ENCODE results near the gene PDXDC1. TPM values are rescaled to one million over a fixed set of nuclear protein-coding genes. Genes with fewer than 3 reads are reported as not detected.
"Not testable (repeated sequence)": the region's sequence is repeated elsewhere in the genome, so short reads cannot be mapped to it uniquely, and the experiment has no call there.

The PDXDC1 gene
- polyA plus RNA-seq, 2 of the 4 experiments (the other 2 are of a cell fraction): 71.4 to 73.9 TPM

DNA sequence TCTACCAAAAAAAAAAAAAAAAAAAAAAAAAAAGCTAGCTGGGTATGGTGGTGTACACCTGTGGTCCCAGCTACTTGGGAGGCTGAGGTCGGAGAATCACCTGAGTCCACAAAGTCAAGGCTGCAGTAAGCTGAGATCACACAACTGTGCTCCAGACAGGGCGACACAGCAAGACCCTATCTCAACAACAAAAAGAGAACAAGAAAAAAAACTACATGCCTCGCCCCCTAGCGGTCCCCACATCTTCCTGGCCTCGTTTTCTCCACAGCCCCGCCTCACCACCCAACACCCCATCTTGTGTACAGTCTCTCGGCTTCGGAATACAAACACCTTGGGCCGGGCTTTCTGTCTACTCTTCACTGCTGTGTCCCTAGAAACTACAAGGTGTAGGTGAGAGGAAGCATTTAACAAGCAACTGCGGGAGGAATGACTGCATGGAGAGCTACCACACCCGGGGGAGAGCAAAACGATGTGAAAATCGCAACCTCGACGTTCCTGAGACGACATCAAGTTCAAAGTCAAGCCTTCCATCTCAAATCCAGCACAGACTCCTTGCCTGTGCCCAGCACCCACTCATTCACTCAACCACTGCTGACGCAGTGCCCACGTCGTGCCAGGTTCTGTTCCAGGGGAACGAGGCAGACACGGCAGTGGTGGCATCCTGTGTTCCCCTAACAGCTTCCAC, 72.0 kb downstream of the PDXDC1 start:
- no peak overlapping the region for H3K27ac ChIP-seq
- FAIRE-seq (no peak), ATAC-seq (peak; percentile 45 to 62; a peak in 3 of 6 replicates), DNase-seq (ENCODE audit: low read depth in 1 of 2, low spot score in 1 of 2) (peak in 1 of 2 experiments; percentile 32)
- TF ChIP-seq NFE2L2 (conservative IDR thresholded peaks at IDR 0.05; ENCODE audit: low read length) (no peak), MAFK (IDR thresholded peaks at IDR 0.05; ENCODE audit: partially characterized antibody) (peak; percentile 54)
- no peaks in the 10 kb centered on the region for H3K4me1 ChIP-seq
- ChIA-PET POLR2A (interaction anchor here (0.6 kb wide), 1 partner anchor 15 kb away, joined by 3 read pairs; no protein-coding TSS in a partner anchor), CTCF (no interaction called here)
- H3K4me3 ChIP-seq: no peak overlapping the region
- H3K9me3 ChIP-seq: no peaks in the 10 kb centered on the region
- H3K4me2 ChIP-seq: no peak overlapping the region
- 86% methylated on average over 21 of the region's 21 CpGs for WGBS (ENCODE audit: missing lambda C conversion rate)

DNA sequence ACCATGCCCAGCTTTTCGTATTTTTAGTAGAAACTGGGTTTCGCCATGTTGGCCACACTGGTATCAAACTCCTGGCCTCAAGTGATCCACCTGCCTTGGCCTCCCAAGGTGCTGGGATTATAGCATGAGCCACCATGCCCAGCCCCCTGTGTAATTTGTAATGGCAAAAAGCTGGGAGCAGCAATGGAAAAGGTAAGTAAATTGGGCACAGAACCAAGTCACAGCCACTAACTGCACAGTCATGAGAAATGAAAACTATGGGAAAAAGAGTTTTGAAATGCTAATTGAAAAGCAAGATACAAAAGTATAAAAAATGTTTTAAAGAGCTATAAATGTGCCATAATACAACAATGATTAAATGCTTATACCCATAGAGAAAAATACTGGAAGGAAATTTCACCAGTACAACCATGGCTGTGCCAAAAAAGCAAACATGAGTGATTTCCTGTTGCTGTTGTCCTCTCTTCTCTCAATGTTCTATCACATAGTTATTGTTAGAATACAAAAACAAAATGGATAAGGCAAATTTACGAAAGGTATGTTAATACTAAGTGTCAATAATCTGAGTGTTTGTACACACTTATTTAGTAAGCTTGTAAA, 74.9 kb downstream of the PDXDC1 start:
- Histone ChIP-seq H3K4me1 (no peaks in the 10 kb centered on the region), H3K4me2 (no peak overlapping the region), H3K9me3 (no peaks in the 10 kb centered on the region), H3K27ac (no peak overlapping the region), H3K4me3 (no peak overlapping the region)
- whole genome bisulfite sequencing (ENCODE audit: missing lambda C conversion rate): 94% methylated on average over 3 of the region's 3 CpGs
- FAIRE-seq: no peak
- DNase-seq (ENCODE audit: low read depth in 1 of 2, low spot score in 1 of 2): no peak
- no peak for TF ChIP-seq JUN (IDR thresholded peaks at IDR 0.05)
- TF ChIP-seq KDM5A (IDR thresholded peaks at IDR 0.05): no peak
- TF ChIP-seq ESRRA (IDR thresholded peaks at IDR 0.05; ENCODE audit: borderline replicate concordance, low read length): no peak
- TF ChIP-seq CBX8 (IDR thresholded peaks at IDR 0.05): no peak
- TF ChIP-seq MAFK (IDR thresholded peaks at IDR 0.05; ENCODE audit: partially characterized antibody): no peak
- no peak for TF ChIP-seq SMC3 (IDR thresholded peaks at IDR 0.05)
- TF ChIP-seq NPAS2 (CRISPR knock-in tag; IDR thresholded peaks at IDR 0.05; ENCODE audit: borderline replicate concordance): no peak
- TF ChIP-seq, protein P1, sequence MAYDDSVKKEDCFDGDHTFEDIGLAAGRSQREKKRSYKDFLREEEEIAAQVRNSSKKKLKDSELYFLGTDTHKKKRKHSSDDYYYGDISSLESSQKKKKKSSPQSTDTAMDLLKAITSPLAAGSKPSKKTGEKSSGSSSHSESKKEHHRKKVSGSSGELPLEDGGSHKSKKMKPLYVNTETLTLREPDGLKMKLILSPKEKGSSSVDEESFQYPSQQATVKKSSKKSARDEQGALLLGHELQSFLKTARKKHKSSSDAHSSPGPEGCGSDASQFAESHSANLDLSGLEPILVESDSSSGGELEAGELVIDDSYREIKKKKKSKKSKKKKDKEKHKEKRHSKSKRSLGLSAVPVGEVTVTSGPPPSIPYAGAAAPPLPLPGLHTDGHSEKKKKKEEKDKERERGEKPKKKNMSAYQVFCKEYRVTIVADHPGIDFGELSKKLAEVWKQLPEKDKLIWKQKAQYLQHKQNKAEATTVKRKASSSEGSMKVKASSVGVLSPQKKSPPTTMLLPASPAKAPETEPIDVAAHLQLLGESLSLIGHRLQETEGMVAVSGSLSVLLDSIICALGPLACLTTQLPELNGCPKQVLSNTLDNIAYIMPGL (CRISPR knock-in tag; IDR thresholded peaks at IDR 0.05; ENCODE audit: borderline replicate concordance): no peak
- no peak for TF ChIP-seq JUNB (IDR thresholded peaks at IDR 0.05)
- TF ChIP-seq USF2 (IDR thresholded peaks at IDR 0.05): no peak
- TF ChIP-seq, protein P2, sequence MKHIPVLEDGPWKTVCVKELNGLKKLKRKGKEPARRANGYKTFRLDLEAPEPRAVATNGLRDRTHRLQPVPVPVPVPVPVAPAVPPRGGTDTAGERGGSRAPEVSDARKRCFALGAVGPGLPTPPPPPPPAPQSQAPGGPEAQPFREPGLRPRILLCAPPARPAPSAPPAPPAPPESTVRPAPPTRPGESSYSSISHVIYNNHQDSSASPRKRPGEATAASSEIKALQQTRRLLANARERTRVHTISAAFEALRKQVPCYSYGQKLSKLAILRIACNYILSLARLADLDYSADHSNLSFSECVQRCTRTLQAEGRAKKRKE (CRISPR knock-in tag; IDR thresholded peaks at IDR 0.05; ENCODE audit: low read depth): no peak
- no peak for TF ChIP-seq REST (IDR thresholded peaks at IDR 0.05)
- no peak for TF ChIP-seq FOXS1 (CRISPR knock-in tag; IDR thresholded peaks at IDR 0.05)
- ChIA-PET POLR2A (no interaction called here), CTCF (no interaction called here)
- ATAC-seq: no peak

DNA sequence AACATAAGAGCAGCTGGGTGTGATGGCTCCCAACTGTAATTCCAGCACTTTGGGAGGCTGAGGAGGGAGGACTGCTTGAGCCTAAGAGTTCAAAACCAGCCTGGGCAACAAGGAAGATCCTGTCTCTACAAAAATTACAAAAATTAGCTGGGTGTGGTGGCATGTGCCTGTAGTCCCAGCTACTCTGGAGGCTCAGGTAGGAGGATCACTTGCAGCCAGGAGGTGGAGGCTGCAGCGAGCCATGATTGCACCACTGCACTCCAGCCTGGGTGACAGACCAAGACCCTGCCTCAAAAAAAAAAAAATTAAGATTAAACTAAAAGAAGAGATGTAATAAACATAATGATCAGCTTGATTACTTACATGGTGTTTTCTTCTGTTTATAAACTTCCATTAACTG, 75.6 kb downstream of the PDXDC1 start:
- H3K9me3 ChIP-seq; CTCF ChIA-PET; H3K4me3 ChIP-seq; POLR2A ChIA-PET; DNase-seq (ENCODE audit: low read depth in 1 of 2, low spot score in 1 of 2); H3K27ac ChIP-seq; ATAC-seq; H3K4me2 ChIP-seq; FAIRE-seq; H3K4me1 ChIP-seq: not testable (repeated sequence)
- 93% methylated on average over 1 of the region's 1 CpG for WGBS (ENCODE audit: missing lambda C conversion rate)

All from A549 (cell line).